DOHH2 (cell line): ENCODE results near the gene NKD1.

Experiments
- CTCF ChIP-seq: fragments of 200-600 bp; sonication (generic); IDR thresholded peaks from one replicate; pipeline ENCODE4 v1.5.1; 2014; ENCODE audit warnings: antibody characterized with exemption, mild to moderate bottlenecking, low read depth, low read length; ENCODE audit not compliant: poor library complexity, severe bottlenecking
- EZH2phosphoT487 ChIP-seq: fragments of 200-600 bp; sonication (generic); IDR thresholded peaks from 2 replicates; pipeline ENCODE4 v1.6.1; 2017; ENCODE audit warnings: borderline replicate concordance, mild to moderate bottlenecking, antibody characterized with exemption, low read length, moderate library complexity, mixed read lengths

- TF ChIP-seq CTCF: no peak
- TF ChIP-seq EZH2phosphoT487: no peak
These were observed 16.8 kb upstream of the NKD1 start for GRCh38 chr16:50531359-50531758.
